ENCODE data around the gene PDE4D.

- TF ChIP-seq CTCF (IDR thresholded peaks at IDR 0.05) (no peak), POLR2A (IDR thresholded peaks at IDR 0.05) (no peak)
Observed at GRCh38 chr5:59769041-59769360, 124.5 kb downstream of the PDE4D start.

All from right lobe of liver (tissue), 4 donors.